OCI-LY1 (cell line): Measurements from ENCODE around the gene BTBD1.

ENCODE experiments used
- H2AFZ ChIP-seq: fragments of 200-600 bp; sonication (generic), shearing (Covaris generic); 2 replicates; pipeline ENCODE4 v1.6.0; 2014; ENCODE audit warnings: antibody characterized with exemption, mild to moderate bottlenecking, low read length
- H3F3A ChIP-seq: fragments of 200-600 bp; sonication (generic), shearing (Covaris generic); 2 replicates; pipeline ENCODE4 v1.6.0; 2014; ENCODE audit warnings: mild to moderate bottlenecking, antibody characterized with exemption, low read length, moderate library complexity; ENCODE audit not compliant: insufficient read depth
- H3K27ac ChIP-seq: fragments of 200-600 bp; sonication (generic); 2 replicates; pipeline ENCODE4 v1.5.1; 2014; ENCODE audit warnings: low read length, mixed run types, mild to moderate bottlenecking, low read depth; ENCODE audit not compliant: poor library complexity, severe bottlenecking
- H3K27me3 ChIP-seq: fragments of 200-600 bp; sonication (generic); 2 replicates; pipeline ENCODE4 v1.6.0; 2014; ENCODE audit warnings: antibody characterized with exemption, mild to moderate bottlenecking, low read length, moderate library complexity; ENCODE audit not compliant: insufficient read depth
- H3K36me3 ChIP-seq: fragments of 200-600 bp; sonication (generic); 2 replicates; pipeline ENCODE4 v1.6.1; 2014; ENCODE audit warnings: mild to moderate bottlenecking, antibody characterized with exemption, low read length, moderate library complexity, mixed read lengths; ENCODE audit not compliant: insufficient read depth
- H3K4me1 ChIP-seq: fragments of 200-600 bp; sonication (generic); 2 replicates; pipeline ENCODE4 v1.5.1; 2014; ENCODE audit warnings: mild to moderate bottlenecking, low read length, moderate library complexity; ENCODE audit not compliant: insufficient read depth, severe bottlenecking
- H3K4me2 ChIP-seq: fragments of 200-600 bp; sonication (generic), shearing (Covaris generic); 2 replicates; pipeline ENCODE4 v1.6.1; 2014; ENCODE audit warnings: low read length
- H3K4me3 ChIP-seq: fragments of 200-600 bp; sonication (generic); 2 replicates; pipeline ENCODE4 v1.5.1; 2014; ENCODE audit warnings: low read length, low read depth, mild to moderate bottlenecking, mixed read lengths; ENCODE audit not compliant: poor library complexity, severe bottlenecking
- H3K79me2 ChIP-seq: fragments of 200-600 bp; shearing (Covaris generic); 2 replicates; pipeline ENCODE4 v1.6.1; 2016; ENCODE audit warnings: mixed run types, low read length, mixed read lengths; ENCODE audit not compliant: insufficient read depth
- H3K9ac ChIP-seq: fragments of 200-600 bp; sonication (generic), shearing (Covaris generic); 2 replicates; pipeline ENCODE4 v1.6.1; 2014; ENCODE audit warnings: mild to moderate bottlenecking, low read length, mixed read lengths
- H3K9me2 ChIP-seq: fragments of 200-600 bp; sonication (generic), shearing (Covaris generic); 2 replicates; pipeline ENCODE4 v1.6.1; 2014; ENCODE audit warnings: low read depth, mild to moderate bottlenecking, low read length, mixed read lengths
- H3K9me3 ChIP-seq: fragments of 200-600 bp; shearing (Covaris generic); 2 replicates; pipeline ENCODE4 v1.6.1; 2014; ENCODE audit warnings: low read length, mixed read lengths
- H4K20me1 ChIP-seq: fragments of 200-600 bp; sonication (generic), shearing (Covaris generic); 2 replicates; pipeline ENCODE4 v1.6.0; 2016; ENCODE audit warnings: mild to moderate bottlenecking, low read length; ENCODE audit not compliant: insufficient read depth
- EZH2 ChIP-seq: fragments of 200-600 bp; sonication (generic), shearing (Covaris generic); IDR thresholded peaks from 2 replicates; pipeline ENCODE4 v1.8.0; 2017; ENCODE audit warnings: borderline replicate concordance, mixed run types, mild to moderate bottlenecking, antibody characterized with exemption, low read length, moderate library complexity, mixed read lengths
- TF ChIP-seq, protein P1 (sequence below): fragments of 200-600 bp; sonication (generic), shearing (Covaris generic); IDR thresholded peaks from 2 replicates; pipeline ENCODE4 v1.5.1; 2017; ENCODE audit warnings: mild to moderate bottlenecking, antibody characterized with exemption, low read length, moderate library complexity, mixed read lengths

Gene BTBD1

DNA sequence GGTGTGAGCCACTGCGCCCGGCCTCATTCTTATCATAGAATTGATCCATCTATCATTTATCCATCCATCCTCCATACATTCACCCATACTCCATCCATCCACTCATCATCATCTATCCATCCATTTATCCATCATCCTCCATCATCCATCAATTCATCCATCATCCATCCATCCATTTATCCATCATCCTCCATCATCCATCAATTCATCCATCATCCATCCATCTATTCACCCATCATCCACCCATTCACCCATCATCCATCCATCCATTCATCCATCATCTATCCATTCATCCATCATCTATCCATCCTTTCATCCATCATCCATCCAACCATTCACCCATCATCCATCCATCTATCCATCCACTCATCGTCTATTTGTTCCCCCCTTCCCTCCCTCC is 44.1 kb upstream of the BTBD1 start:
- Histone ChIP-seq H3K4me3 (no peak overlapping the region), H3K27ac (no peak overlapping the region), H3K36me3 (no peaks in the 10 kb centered on the region), H3K4me2 (no peak overlapping the region), H3K9me2 (no peaks in the 10 kb centered on the region), H3K4me1 (peaks cover 6% of the 10 kb centered on the region), H4K20me1 (no peaks in the 10 kb centered on the region), H3K27me3 (peaks cover 4% of the 10 kb centered on the region; the same call in 1 of the 2 replicates), H3K9ac (no peak overlapping the region), H2AFZ (no peak overlapping the region), H3K79me2 (no peaks in the 10 kb centered on the region), H3F3A (no peaks in the 10 kb centered on the region), H3K9me3 (no peaks in the 10 kb centered on the region)
- TF ChIP-seq EZH2, result no peak
- TF ChIP-seq, protein P1, sequence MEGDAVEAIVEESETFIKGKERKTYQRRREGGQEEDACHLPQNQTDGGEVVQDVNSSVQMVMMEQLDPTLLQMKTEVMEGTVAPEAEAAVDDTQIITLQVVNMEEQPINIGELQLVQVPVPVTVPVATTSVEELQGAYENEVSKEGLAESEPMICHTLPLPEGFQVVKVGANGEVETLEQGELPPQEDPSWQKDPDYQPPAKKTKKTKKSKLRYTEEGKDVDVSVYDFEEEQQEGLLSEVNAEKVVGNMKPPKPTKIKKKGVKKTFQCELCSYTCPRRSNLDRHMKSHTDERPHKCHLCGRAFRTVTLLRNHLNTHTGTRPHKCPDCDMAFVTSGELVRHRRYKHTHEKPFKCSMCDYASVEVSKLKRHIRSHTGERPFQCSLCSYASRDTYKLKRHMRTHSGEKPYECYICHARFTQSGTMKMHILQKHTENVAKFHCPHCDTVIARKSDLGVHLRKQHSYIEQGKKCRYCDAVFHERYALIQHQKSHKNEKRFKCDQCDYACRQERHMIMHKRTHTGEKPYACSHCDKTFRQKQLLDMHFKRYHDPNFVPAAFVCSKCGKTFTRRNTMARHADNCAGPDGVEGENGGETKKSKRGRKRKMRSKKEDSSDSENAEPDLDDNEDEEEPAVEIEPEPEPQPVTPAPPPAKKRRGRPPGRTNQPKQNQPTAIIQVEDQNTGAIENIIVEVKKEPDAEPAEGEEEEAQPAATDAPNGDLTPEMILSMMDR, result no peak

DNA sequence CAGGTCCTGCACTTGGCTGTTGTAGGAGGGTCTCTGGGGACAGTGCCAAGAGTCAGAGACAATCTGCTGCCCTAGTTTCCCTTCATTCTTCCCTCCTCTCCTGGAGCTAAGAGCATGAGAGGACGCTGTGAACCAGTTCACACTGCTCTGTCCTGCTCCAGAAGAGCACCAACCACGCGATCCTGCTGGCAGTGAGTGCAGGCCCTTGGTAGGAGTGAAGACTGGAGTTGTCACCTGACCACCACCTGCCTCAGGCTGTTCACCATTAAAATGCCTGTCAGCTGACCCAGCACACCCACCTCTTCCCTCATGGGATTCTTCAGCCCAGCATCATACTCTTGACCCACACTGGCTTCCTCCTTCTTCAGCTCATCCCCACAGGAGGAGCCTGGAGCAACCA is 43.3 kb upstream of the BTBD1 start:
- H3K4me1 ChIP-seq, result peaks cover 6% of the 10 kb centered on the region
- H2AFZ ChIP-seq, result no peak overlapping the region
- H4K20me1 ChIP-seq, result no peaks in the 10 kb centered on the region

DNA sequence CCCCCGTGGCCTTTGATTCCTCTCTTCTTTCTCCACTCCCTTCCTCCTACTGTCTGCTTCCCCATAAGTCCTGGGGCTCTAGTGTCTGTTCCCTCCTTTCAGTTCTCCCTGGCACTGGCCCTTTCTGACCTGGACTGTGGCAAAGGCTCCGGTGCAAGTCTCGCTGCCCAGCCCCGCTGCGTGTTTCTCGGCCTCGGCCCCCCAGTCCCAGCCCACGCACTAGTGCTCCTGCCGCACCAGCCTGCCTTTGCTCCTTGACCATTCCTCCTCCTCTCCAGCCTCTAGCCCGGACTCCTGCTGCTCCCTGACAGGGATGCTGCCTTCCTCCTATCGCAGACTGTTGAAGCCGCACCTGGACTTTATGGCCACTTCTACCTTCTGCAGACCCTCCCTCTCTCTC is 42.5 kb upstream of the BTBD1 start:
- H3K4me3 ChIP-seq, result no peak overlapping the region
- H3K9ac ChIP-seq, result no peak overlapping the region
- H2AFZ ChIP-seq, result no peak overlapping the region
- TF ChIP-seq, protein P1, result no peak
- TF ChIP-seq EZH2, result no peak
- H3K36me3 ChIP-seq, result no peaks in the 10 kb centered on the region
- H3K9me3 ChIP-seq, result no peaks in the 10 kb centered on the region
- no peaks in the 10 kb centered on the region; the same call in 1 of the 2 replicates for H3K27me3 ChIP-seq
- no peaks in the 10 kb centered on the region for H4K20me1 ChIP-seq
- no peaks in the 10 kb centered on the region for H3F3A ChIP-seq
- H3K9me2 ChIP-seq, result no peaks in the 10 kb centered on the region
- no peaks in the 10 kb centered on the region for H3K79me2 ChIP-seq
- H3K4me1 ChIP-seq, result peaks cover 6% of the 10 kb centered on the region
- no peak overlapping the region for H3K27ac ChIP-seq
- no peak overlapping the region for H3K4me2 ChIP-seq

More for the DNA sequence above, 43.3 kb upstream of the BTBD1 start:
- H3K36me3 ChIP-seq, result no peaks in the 10 kb centered on the region
- no peak overlapping the region for H3K4me3 ChIP-seq
- H3K27me3 ChIP-seq, result no peaks in the 10 kb centered on the region; the same call in 1 of the 2 replicates
- no peaks in the 10 kb centered on the region for H3K9me3 ChIP-seq
- no peak for TF ChIP-seq EZH2
- TF ChIP-seq, protein P1, result no peak
- H3K4me2 ChIP-seq, result no peak overlapping the region
- no peak overlapping the region for H3K9ac ChIP-seq
- no peak overlapping the region for H3K27ac ChIP-seq
- H3K79me2 ChIP-seq, result no peaks in the 10 kb centered on the region
- H3K9me2 ChIP-seq, result no peaks in the 10 kb centered on the region
- no peaks in the 10 kb centered on the region for H3F3A ChIP-seq
